HepG2 (cell line): ENCODE data around the gene GPR32. TPM values are rescaled to one million over a fixed set of nuclear protein-coding genes. Genes with fewer than 3 reads are reported as not detected.
A peak's percentile ranks its signal among the peaks of the same experiment; 100 is the strongest.
"Not testable (repeated sequence)": the region's sequence is repeated elsewhere in the genome, so short reads cannot be mapped to it uniquely, and the experiment has no call there.

Experiments used
- ATAC-seq: fragments of 200-7000 bp; cut with Tn5 transposase; 3 replicates; pipeline ENCODE4 v1.9.1; 2020; ENCODE audit warnings: mild to moderate bottlenecking, moderate library complexity
- BruUV-seq: library from RNA; stranded (reverse); fragments of 400-500 nt; replicated peaks from 2 replicates; lab custom pipeline; 2021; lab: Mats Ljungman, UMichigan
- CTCF ChIA-PET: fragments of 300-600 bp; formaldehyde crosslinking; extraction: SDS; loops from one replicate; lab custom pipeline; 2021; ENCODE audit warnings: low total read pairs, inconsistent platforms, low intra/inter-chr PET ratio; lab: Yijun Ruan, JAX
- POLR2A ChIA-PET: fragments of 350-600 bp; sonication (Branson Sonifier 250); formaldehyde crosslinking; loops from one replicate; lab custom pipeline; 2020; ENCODE audit warnings: antibody characterized with exemption, inconsistent platforms; lab: Yijun Ruan, JAX
- DNase-seq: peaks from one replicate; pipeline ENCODE4 v3.0.0-alpha.2; 2015; ENCODE audit warnings: low spot score
- FAIRE-seq: peaks from 3 replicates; lab custom pipeline; 2011; peaks lifted over from hg19 to GRCh38; lab: Jason Lieb, UNC
- H2AFZ ChIP-seq: one replicate; pipeline ENCODE4 v1.6.1; 2011; ENCODE audit warnings: low read length, inconsistent platforms
- H3K27ac ChIP-seq: fragments of 300-600 bp; 3 replicates; pipeline ENCODE4 v1.8.0; 2011; ENCODE audit warnings: mixed run types, mild to moderate bottlenecking, mixed read lengths, low read length, inconsistent platforms; ENCODE audit not compliant: insufficient read depth; ENCODE audit errors: extremely low read length
- H3K27me3 ChIP-seq, 2 experiments: fragments of 200-600 bp in 1 of 2; 2 replicates in 1 of 2; 3 replicates in 1 of 2; pipeline versions ENCODE4 v1.6.0 to v1.8.0; 2011; ENCODE audit warnings: low read length in 2 of 2, mild to moderate bottlenecking in 2 of 2, moderate library complexity in 2 of 2, inconsistent platforms in 1 of 2; ENCODE audit not compliant: insufficient read depth in 2 of 2, control insufficient read depth in 1 of 2
- H3K36me3 ChIP-seq, 2 experiments: fragments of 200-600 bp in 1 of 2; replicated peaks in 1 of 2; 2 replicates in 1 of 2; 3 replicates in 1 of 2; pipeline versions ENCODE4 v1.5.1 to v1.8.0; 2011; ENCODE audit warnings: low read length in 2 of 2, inconsistent platforms in 1 of 2; ENCODE audit not compliant: insufficient read depth in 2 of 2, control insufficient read depth in 1 of 2
- H3K4me1 ChIP-seq: 2 replicates; pipeline ENCODE4 v1.5.1; 2012; ENCODE audit warnings: low read length, inconsistent platforms; ENCODE audit not compliant: insufficient read depth
- H3K4me2 ChIP-seq: 2 replicates; pipeline ENCODE4 v1.6.0; 2011; ENCODE audit warnings: low read depth, low read length, inconsistent platforms
- H3K4me3 ChIP-seq, 3 experiments: fragments of 200-600 bp in 1 of 3; sonication (generic), shearing (Covaris generic) in 1 of 3; replicated peaks in 1 of 3; 2 replicates each; pipeline ENCODE4 v1.5.1; 2011 to 2016; ENCODE audit warnings: low read length in 3 of 3, inconsistent platforms in 2 of 3, low read depth in 2 of 3, mild to moderate bottlenecking in 2 of 3, control low read depth in 1 of 3, mixed read lengths in 1 of 3; ENCODE audit not compliant: insufficient read depth in 1 of 3
- H3K79me2 ChIP-seq: one replicate; pipeline ENCODE4 v1.6.1; 2011; ENCODE audit warnings: low read length, inconsistent platforms; ENCODE audit not compliant: insufficient read depth
- H3K9ac ChIP-seq: 2 replicates; pipeline ENCODE4 v1.6.0; 2011; ENCODE audit warnings: mild to moderate bottlenecking, low read depth, low read length, inconsistent platforms; ENCODE audit not compliant: insufficient read depth
- H3K9me3 ChIP-seq: 2 replicates; pipeline ENCODE4 v1.5.1; 2012; ENCODE audit warnings: mild to moderate bottlenecking, low read length
- H4K20me1 ChIP-seq: 2 replicates; pipeline ENCODE4 v1.6.0; 2011; ENCODE audit warnings: inconsistent platforms, mild to moderate bottlenecking, low read length, moderate library complexity; ENCODE audit not compliant: insufficient read depth
- CENPT ChIP-seq: sonication (generic); formaldehyde crosslinking; IDR thresholded peaks from 2 replicates; pipeline ENCODE4 v1.8.0; 2022; ENCODE audit warnings: low read depth, mild to moderate bottlenecking, moderate library complexity, missing genetic modification reagents
- HCFC1 ChIP-seq: fragments of 150-350 bp; IDR thresholded peaks from 2 replicates; pipeline ENCODE4 v1.6.1; 2014; ENCODE audit warnings: low read depth, low read length
- RBAK ChIP-seq: sonication (generic); formaldehyde crosslinking; IDR thresholded peaks from 2 replicates; pipeline ENCODE4 v1.5.1; 2020; ENCODE audit warnings: mild to moderate bottlenecking, missing genetic modification reagents
- SALL2 ChIP-seq: sonication (generic); formaldehyde crosslinking; IDR thresholded peaks from 2 replicates; pipeline ENCODE4 v1.8.1; 2023; ENCODE audit warnings: mild to moderate bottlenecking, missing genetic modification reagents, inconsistent platforms
- USF2 ChIP-seq, 2 experiments: sonication (generic) in 1 of 2; formaldehyde crosslinking in 1 of 2; IDR thresholded peaks; 2 replicates each; pipeline versions ENCODE4 v1.5.1 to v1.6.1; 2011 to 2020; ENCODE audit warnings: borderline replicate concordance in 1 of 2, low read depth in 1 of 2, low read length in 1 of 2, mild to moderate bottlenecking in 1 of 2, missing genetic modification reagents in 1 of 2, moderate library complexity in 1 of 2
- ZBTB49 ChIP-seq: sonication (generic); formaldehyde crosslinking; IDR thresholded peaks from 2 replicates; pipeline ENCODE4 v1.4.0; 2020; ENCODE audit warnings: missing genetic modification reagents, borderline replicate concordance
- ZNF143 ChIP-seq: sonication (generic); formaldehyde crosslinking; IDR thresholded peaks from 2 replicates; pipeline ENCODE4 v1.4.0; 2020; ENCODE audit warnings: missing genetic modification reagents
- ZNF879 ChIP-seq: sonication (generic); formaldehyde crosslinking; IDR thresholded peaks from 2 replicates; pipeline ENCODE4 v1.8.1; 2023; ENCODE audit warnings: missing genetic modification reagents
- ZSCAN29 ChIP-seq: sonication (generic); formaldehyde crosslinking; conservative IDR thresholded peaks from 2 replicates; pipeline ENCODE4 v1.4.0; 2020; ENCODE audit warnings: mild to moderate bottlenecking, missing genetic modification reagents
- WGBS: methylation state at CpG from one replicate; pipeline ENCODE4 v1.1.6; 2017; ENCODE audit warnings: low lambda C conversion rate; 5-methylcytosine and 5-hydroxymethylcytosine counted together
- in situ Hi-C: cut with HindIII; loops from 2 replicates; pipeline ENCODE4 v1.10.0; 2017; ENCODE audit warnings: low pct_unique_long_range_greater_than_20kb; ENCODE audit not compliant: extremely low pct_ligation_motif_present
- intact Hi-C: fragments of 100-400 bp; cut with micrococcal nuclease; formaldehyde crosslinking; loops from one replicate; pipeline ENCODE4 v1.10.0; 2022; ENCODE audit not compliant: unreplicated experiment
- polyA plus RNA-seq, 8 experiments: library from polyadenylated mRNA; depleted of rRNA in 3 of 8; stranded (reverse) in 7 of 8; unstranded in 1 of 8; fragments of >200 nt; fragmentation: Illumina TruSeq in 4 of 8; extraction: Trizol in 4 of 8; gene quantifications; 2 replicates each; pipeline versions ENCODE4 v1.2.1 to v1.2.3, GENCODE V29; 2011 to 2016; ENCODE audit warnings: low read depth in 4 of 8, missing spikeins in 1 of 8, mixed read lengths in 1 of 8; ENCODE audit not compliant: insufficient read depth in 1 of 8
- total RNA-seq, 5 experiments: library from RNA; depleted of rRNA; stranded (reverse); fragments of >200 nt; fragmentation: Illumina TruSeq; extraction: Trizol; gene quantifications; 2 replicates each; pipeline ENCODE4 v1.2.3, GENCODE V29; 2016; ENCODE audit warnings: low read depth in 1 of 5

The GPR32 gene
- total and polyA plus RNA-seq, 2 of the 13 experiments (the other 11 are each of a cell fraction or from before 2014, with no cell fraction given) = not detected

- TF ChIP-seq SALL2 (CRISPR knock-in tag) (no peak), ZSCAN29 (no peak), ZBTB49 (no peak), ZNF879 (no peak), HCFC1 (0 out of 2 replicates have a peak, but pooled peaks have one; percentile 21), CENPT (no peak), RBAK (CRISPR knock-in tag) (no peak), USF2 (IDR thresholded peaks at IDR 0.05; ENCODE audit: low read depth, low read length) (0 out of 2 replicates have a peak, but pooled peaks have one; percentile 41), USF2 (CRISPR knock-in tag; IDR thresholded peaks at IDR 0.05; ENCODE audit: borderline replicate concordance) (peak; percentile 51; the same call in 1 of the 2 replicates), ZNF143 (CRISPR knock-in tag) (peak; percentile 79)
These were observed 10.4 kb upstream of the GPR32 start (continued) for GRCh38 chr19:50759886-50760285.

- intact Hi-C loops, FAIRE-seq, H3K36me3 ChIP-seq, POLR2A ChIA-PET, H3K4me3 ChIP-seq, H2AFZ ChIP-seq, H3K9me3 ChIP-seq, H3K4me1 ChIP-seq, in situ Hi-C loops, H3K9ac ChIP-seq, H3K79me2 ChIP-seq, BruUV-seq, H4K20me1 ChIP-seq, CTCF ChIA-PET, H3K27ac ChIP-seq, ATAC-seq, H3K27me3 ChIP-seq, H3K4me2 ChIP-seq, DNase-seq: not testable (repeated sequence)
- WGBS = 0% methylated on average over 3 of the region's 3 CpGs
These were observed 8.8 kb upstream of the GPR32 start for GRCh38 chr19:50761501-50761900.

DNA sequence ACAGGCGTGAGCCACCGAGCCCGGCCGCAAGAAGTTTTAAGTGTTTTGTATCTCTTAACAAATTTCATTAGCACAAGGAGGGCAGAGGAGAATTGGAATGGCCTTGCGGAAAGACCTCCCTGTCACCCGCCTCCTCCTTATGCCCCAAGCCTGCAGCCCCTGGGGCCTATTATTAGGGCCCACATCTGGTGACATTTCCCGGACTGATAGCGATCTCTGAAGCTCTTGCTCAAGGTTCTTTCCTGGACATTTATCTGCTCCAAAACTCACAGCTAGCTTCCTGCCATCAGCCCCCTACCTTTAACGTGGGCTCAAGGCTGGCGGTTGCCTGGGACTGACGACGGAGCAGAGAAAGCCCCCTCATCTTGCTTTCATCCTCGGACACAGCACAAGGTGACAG is 6.7 kb upstream of the GPR32 start:
- H3K27ac ChIP-seq, FAIRE-seq, H3K4me2 ChIP-seq, DNase-seq, H4K20me1 ChIP-seq, H3K4me1 ChIP-seq, H3K27me3 ChIP-seq, H3K9ac ChIP-seq, H3K4me3 ChIP-seq, CTCF ChIA-PET, POLR2A ChIA-PET, H3K79me2 ChIP-seq, intact Hi-C loops, H2AFZ ChIP-seq, H3K9me3 ChIP-seq, ATAC-seq, BruUV-seq, H3K36me3 ChIP-seq, in situ Hi-C loops: not testable (repeated sequence)
- WGBS = 45% methylated on average over 10 of the region's 13 CpGs
